GM19455 (cell line): ENCODE data around the gene AHRR.

Experiments
- ATAC-seq: cut with Tn5 transposase; IDR thresholded peaks from one replicate; pipeline ENCODE4 v1.9.1; 2021; ENCODE audit not compliant: unreplicated experiment

Gene AHRR

GRCh38 chr5:453725-454481, 132.4 kb downstream of the AHRR start:
- no peak for ATAC-seq

GRCh38 chr5:454936-455335, 133.4 kb downstream of the AHRR start:
- ATAC-seq, result no peak

- no peak for ATAC-seq
These were observed 134.3 kb downstream of the AHRR start for GRCh38 chr5:455806-456205.

GRCh38 chr5:456351-457194, 135.1 kb downstream of the AHRR start:
- no peak for ATAC-seq

- ATAC-seq, result no peak
These were observed 135.9 kb downstream of the AHRR start for GRCh38 chr5:457195-457961.

GRCh38 chr5:458547-459353, 137.2 kb downstream of the AHRR start:
- ATAC-seq, result no peak

GRCh38 chr5:459562-460272, 138.2 kb downstream of the AHRR start:
- no peak for ATAC-seq

GRCh38 chr5:460273-460625, 138.7 kb downstream of the AHRR start:
- ATAC-seq, result no peak

- ATAC-seq, result no peak
These were observed 140.6 kb downstream of the AHRR start for GRCh38 chr5:462051-462481.

GRCh38 chr5:463301-463700, 141.8 kb downstream of the AHRR start:
- ATAC-seq, result no peak

- no peak for ATAC-seq
These were observed 142.4 kb downstream of the AHRR start for GRCh38 chr5:463952-464351.

GRCh38 chr5:464446-464842, 142.9 kb downstream of the AHRR start:
- ATAC-seq, result no peak

- no peak for ATAC-seq
These were observed 143.5 kb downstream of the AHRR start for GRCh38 chr5:464843-465590.

GRCh38 chr5:465591-466403, 144.3 kb downstream of the AHRR start:
- ATAC-seq, result no peak

- ATAC-seq, result no peak
These were observed 145.3 kb downstream of the AHRR start for GRCh38 chr5:466661-467310.

GRCh38 chr5:468401-468800, 146.9 kb downstream of the AHRR start:
- ATAC-seq, result no peak

- no peak for ATAC-seq
These were observed 148.4 kb downstream of the AHRR start for GRCh38 chr5:469752-470483.
